ENCODE measurements around the gene JARID2. TPM values are rescaled to one million over a fixed set of nuclear protein-coding genes. Genes with fewer than 3 reads are reported as not detected.

Gene JARID2
- total and polyA plus RNA-seq, 2 of the 13 experiments (the other 11 are each of a cell fraction or from before 2014, with no cell fraction given) = 7.5 to 10.3 TPM

- TF ChIP-seq ZNF407 (CRISPR knock-in tag; IDR thresholded peaks at IDR 0.05; ENCODE audit: not compliant biosample characterization) (no peak), ZBTB42 (CRISPR knock-in tag; IDR thresholded peaks at IDR 0.05) (no peak), GPN1 (CRISPR knock-in tag; IDR thresholded peaks at IDR 0.05; ENCODE audit: borderline replicate concordance) (no peak), NFIB (CRISPR knock-in tag; IDR thresholded peaks at IDR 0.05; ENCODE audit: borderline replicate concordance) (no peak), NRL (CRISPR knock-in tag; IDR thresholded peaks at IDR 0.05; ENCODE audit: borderline replicate concordance) (no peak), ZMAT3 (CRISPR knock-in tag; conservative IDR thresholded peaks at IDR 0.05) (no peak), KLF6 (CRISPR knock-in tag; IDR thresholded peaks at IDR 0.05) (no peak), SMAD1 (CRISPR knock-in tag; IDR thresholded peaks at IDR 0.05; ENCODE audit: borderline replicate concordance, low read depth) (no peak), FOSL2 (CRISPR knock-in tag; IDR thresholded peaks at IDR 0.05) (peak; percentile 98), ZNF343 (CRISPR knock-in tag; IDR thresholded peaks at IDR 0.05) (no peak), ZNF382 (CRISPR knock-in tag; IDR thresholded peaks at IDR 0.05; ENCODE audit: borderline replicate concordance) (no peak), NCOA2 (CRISPR knock-in tag; IDR thresholded peaks at IDR 0.05) (no peak), NPAS2 (CRISPR knock-in tag; IDR thresholded peaks at IDR 0.05; ENCODE audit: borderline replicate concordance) (no peak), EP300 (IDR thresholded peaks at IDR 0.05; ENCODE audit: low read depth in 2 of 2, low read length in 2 of 2) (0 out of 4 replicates have a peak, but pooled peaks of 1 of the 2 experiments have one; percentile 10), EP300 (CRISPR knock-in tag; IDR thresholded peaks at IDR 0.05; ENCODE audit: borderline replicate concordance) (no peak), TOPORS (CRISPR knock-in tag; IDR thresholded peaks at IDR 0.05) (no peak), LCORL (IDR thresholded peaks at IDR 0.05) (no peak), LCORL (CRISPR knock-in tag; IDR thresholded peaks at IDR 0.05) (peak; percentile 39; the same call in 1 of the 2 replicates), BRCA1 (CRISPR knock-in tag; IDR thresholded peaks at IDR 0.05) (no peak), ZNF879 (CRISPR knock-in tag; IDR thresholded peaks at IDR 0.05) (no peak)
- TF ChIP-seq, protein P1, sequence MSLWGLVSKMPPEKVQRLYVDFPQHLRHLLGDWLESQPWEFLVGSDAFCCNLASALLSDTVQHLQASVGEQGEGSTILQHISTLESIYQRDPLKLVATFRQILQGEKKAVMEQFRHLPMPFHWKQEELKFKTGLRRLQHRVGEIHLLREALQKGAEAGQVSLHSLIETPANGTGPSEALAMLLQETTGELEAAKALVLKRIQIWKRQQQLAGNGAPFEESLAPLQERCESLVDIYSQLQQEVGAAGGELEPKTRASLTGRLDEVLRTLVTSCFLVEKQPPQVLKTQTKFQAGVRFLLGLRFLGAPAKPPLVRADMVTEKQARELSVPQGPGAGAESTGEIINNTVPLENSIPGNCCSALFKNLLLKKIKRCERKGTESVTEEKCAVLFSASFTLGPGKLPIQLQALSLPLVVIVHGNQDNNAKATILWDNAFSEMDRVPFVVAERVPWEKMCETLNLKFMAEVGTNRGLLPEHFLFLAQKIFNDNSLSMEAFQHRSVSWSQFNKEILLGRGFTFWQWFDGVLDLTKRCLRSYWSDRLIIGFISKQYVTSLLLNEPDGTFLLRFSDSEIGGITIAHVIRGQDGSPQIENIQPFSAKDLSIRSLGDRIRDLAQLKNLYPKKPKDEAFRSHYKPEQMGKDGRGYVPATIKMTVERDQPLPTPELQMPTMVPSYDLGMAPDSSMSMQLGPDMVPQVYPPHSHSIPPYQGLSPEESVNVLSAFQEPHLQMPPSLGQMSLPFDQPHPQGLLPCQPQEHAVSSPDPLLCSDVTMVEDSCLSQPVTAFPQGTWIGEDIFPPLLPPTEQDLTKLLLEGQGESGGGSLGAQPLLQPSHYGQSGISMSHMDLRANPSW (CRISPR knock-in tag; IDR thresholded peaks at IDR 0.05; ENCODE audit: borderline replicate concordance) = no peak
Measured at GRCh38 chr6:15331143-15331542, 85.3 kb downstream of the JARID2 start (continued).

Data from HepG2 (cell line).